Renal pelvis (tissue), 4 donors: ENCODE data around the gene STX8. TPM values are rescaled to one million over a fixed set of nuclear protein-coding genes. Genes with fewer than 3 reads are reported as not detected.

Source experiments
- DNase-seq: peaks from one replicate; pipeline ENCODE4 v3.0.0-alpha.2; 2013
- polyA plus RNA-seq, 3 donors: library from polyadenylated mRNA; unstranded; fragments of 120-200 nt; gene quantifications; one replicate each; pipeline ENCODE4 v1.2.1, GENCODE V29; 2013; ENCODE audit not compliant: insufficient read length in 3 of 3

Gene STX8
- polyA plus RNA-seq, 3 donors, result 53.9 to 66.2 (median 54.5) TPM

GRCh38 chr17:9307313-9307998 is 268.2 kb downstream of the STX8 start:
- no peak for DNase-seq

- DNase-seq, result no peak
Measured at GRCh38 chr17:9306086-9306485, 269.5 kb downstream of the STX8 start.

- DNase-seq, result no peak
Measured at GRCh38 chr17:9299695-9300094, 275.9 kb downstream of the STX8 start.

- DNase-seq, result no peak
Measured at GRCh38 chr17:9298776-9299295, 276.8 kb downstream of the STX8 start.

- no peak for DNase-seq
Measured at GRCh38 chr17:9298135-9298534, 277.5 kb downstream of the STX8 start.

GRCh38 chr17:9294661-9295210 is 280.9 kb downstream of the STX8 start:
- no peak for DNase-seq

GRCh38 chr17:9292561-9292941 is 283.1 kb downstream of the STX8 start:
- no peak for DNase-seq

GRCh38 chr17:9291912-9292560 is 283.6 kb downstream of the STX8 start:
- no peak for DNase-seq

GRCh38 chr17:9290226-9290613 is 285.4 kb downstream of the STX8 start:
- no peak for DNase-seq

GRCh38 chr17:9287306-9287705 is 288.3 kb downstream of the STX8 start:
- no peak for DNase-seq

- no peak for DNase-seq
Measured at GRCh38 chr17:9286434-9286833, 289.2 kb downstream of the STX8 start.

GRCh38 chr17:9285602-9286427 is 289.8 kb downstream of the STX8 start:
- no peak for DNase-seq

GRCh38 chr17:9284884-9285283 is 290.7 kb downstream of the STX8 start:
- DNase-seq, result no peak

- no peak for DNase-seq
Measured at GRCh38 chr17:9283909-9284308, 291.7 kb downstream of the STX8 start.

- no peak for DNase-seq
Measured at GRCh38 chr17:9279893-9280292, 295.7 kb downstream of the STX8 start.

GRCh38 chr17:9274973-9275372 is 300.6 kb downstream of the STX8 start:
- DNase-seq, result no peak

- no peak for DNase-seq
Measured at GRCh38 chr17:9273428-9274391, 301.9 kb downstream of the STX8 start.

- no peak for DNase-seq
Measured at GRCh38 chr17:9272501-9273200, 303.0 kb downstream of the STX8 start.

- no peak for DNase-seq
Measured at GRCh38 chr17:9271989-9272388, 303.6 kb downstream of the STX8 start.

- no peak for DNase-seq
Measured at GRCh38 chr17:9270921-9271320, 304.7 kb downstream of the STX8 start.
